BE2C (cell line): ENCODE measurements around the gene FATE1.

Experiments used
- DNase-seq: peaks from one replicate; pipeline ENCODE4 v3.0.0-alpha.2; 2020
- H3K27me3 ChIP-seq: fragments of 250-450 bp; sonication (Bioruptor Pico); 2 replicates; pipeline ENCODE4 v1.5.1; 2020; ENCODE audit warnings: mild to moderate bottlenecking
- H3K36me3 ChIP-seq: fragments of 250-450 bp; sonication (Bioruptor Pico); 2 replicates; pipeline ENCODE4 v1.5.1; 2020; ENCODE audit warnings: mild to moderate bottlenecking
- H3K4me1 ChIP-seq: fragments of 250-450 bp; sonication (Bioruptor Pico); 2 replicates; pipeline ENCODE4 v1.5.1; 2020
- H3K4me3 ChIP-seq: 2 replicates; pipeline ENCODE4 v1.5.1; 2011; ENCODE audit warnings: low read depth, low read length
- H3K9me3 ChIP-seq: fragments of 250-450 bp; sonication (Bioruptor Pico); 2 replicates; pipeline ENCODE4 v1.5.1; 2020
- CTCF ChIP-seq: IDR thresholded peaks from 2 replicates; pipeline ENCODE4 v1.5.1; 2012; ENCODE audit warnings: mild to moderate bottlenecking, low read depth, low read length

The FATE1 gene

DNA sequence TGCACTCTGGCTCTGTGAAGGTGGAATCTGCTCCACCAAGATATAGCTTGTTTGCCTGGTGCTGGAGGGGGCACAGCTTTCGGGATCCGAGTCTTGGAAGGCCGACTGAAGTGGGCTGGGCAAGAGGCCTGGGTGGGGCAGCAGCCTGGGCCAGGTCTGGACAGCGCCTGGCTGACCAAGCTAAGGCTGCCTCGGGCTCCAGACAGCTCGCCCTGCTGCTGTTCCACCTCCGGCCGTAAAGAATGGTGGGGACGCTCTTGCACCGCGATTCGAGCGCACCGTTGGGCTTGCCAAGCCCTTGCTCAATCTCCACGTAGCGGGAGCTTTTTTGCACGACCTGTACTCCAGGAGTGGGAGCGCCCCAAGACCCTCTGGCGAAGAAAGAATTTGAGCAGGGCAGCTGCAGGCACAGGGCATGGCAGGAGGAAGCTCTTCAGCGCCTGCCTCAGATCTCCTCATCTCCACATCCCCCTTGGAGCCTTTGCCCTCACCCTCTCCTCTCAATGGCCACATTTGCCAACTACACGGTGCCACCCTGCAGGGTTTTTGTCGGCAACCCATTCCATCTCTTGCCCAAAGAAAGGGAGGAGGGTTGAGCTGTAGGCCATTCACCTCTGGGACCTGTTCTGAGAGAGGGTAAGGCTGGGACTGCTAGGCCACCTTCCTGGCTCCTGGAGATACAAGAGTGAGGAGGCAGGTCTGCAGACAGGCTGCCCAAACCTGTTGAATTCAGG is 37.6 kb downstream of the FATE1 start:
- Histone ChIP-seq H3K4me3 (no peak overlapping the region), H3K27me3 (no peaks in the 10 kb centered on the region), H3K4me1 (no peaks in the 10 kb centered on the region), H3K9me3 (no peaks in the 10 kb centered on the region), H3K36me3 (no peaks in the 10 kb centered on the region)
- peak; percentile 37 for TF ChIP-seq CTCF
- peak; percentile 25 for DNase-seq

GRCh38 chrX:151754047-151754429 is 38.2 kb downstream of the FATE1 start:
- no peak for TF ChIP-seq CTCF
- DNase-seq = no peak
- H3K27me3 ChIP-seq = no peaks in the 10 kb centered on the region
- no peaks in the 10 kb centered on the region for H3K4me1 ChIP-seq
- no peak overlapping the region for H3K4me3 ChIP-seq
- H3K36me3 ChIP-seq = no peaks in the 10 kb centered on the region
- no peaks in the 10 kb centered on the region for H3K9me3 ChIP-seq

DNA sequence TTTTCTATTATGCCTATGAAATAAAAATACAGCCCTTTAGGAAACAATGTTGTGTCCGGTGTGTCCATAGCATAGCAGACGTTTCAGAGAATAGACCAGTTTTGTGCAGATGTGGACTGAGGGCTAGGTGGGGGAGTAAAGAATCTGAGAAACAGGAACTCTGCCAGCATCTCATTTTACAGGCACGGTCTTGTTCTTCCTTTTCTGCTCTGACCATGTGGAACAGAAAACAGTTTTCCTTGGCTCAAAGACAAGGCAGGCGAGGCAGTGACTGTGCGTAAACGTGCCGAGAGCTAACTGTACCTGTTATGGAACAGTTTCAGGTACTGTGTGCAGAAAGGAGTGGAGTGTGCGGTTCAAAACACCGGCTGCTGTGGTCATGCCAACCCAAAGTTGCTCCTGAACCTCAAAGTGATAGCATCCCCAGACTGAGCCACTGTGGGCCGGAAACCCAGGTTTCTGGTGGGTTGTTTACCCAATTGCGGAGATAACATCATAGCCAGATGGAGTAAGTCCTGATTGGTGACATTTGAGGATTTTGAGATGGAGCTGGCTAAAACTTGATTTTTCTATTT is 38.9 kb downstream of the FATE1 start:
- Histone ChIP-seq H3K36me3 (no peaks in the 10 kb centered on the region), H3K4me1 (no peaks in the 10 kb centered on the region), H3K4me3 (no peak overlapping the region), H3K9me3 (no peaks in the 10 kb centered on the region), H3K27me3 (no peaks in the 10 kb centered on the region)
- DNase-seq = no peak
- TF ChIP-seq CTCF = no peak

DNA sequence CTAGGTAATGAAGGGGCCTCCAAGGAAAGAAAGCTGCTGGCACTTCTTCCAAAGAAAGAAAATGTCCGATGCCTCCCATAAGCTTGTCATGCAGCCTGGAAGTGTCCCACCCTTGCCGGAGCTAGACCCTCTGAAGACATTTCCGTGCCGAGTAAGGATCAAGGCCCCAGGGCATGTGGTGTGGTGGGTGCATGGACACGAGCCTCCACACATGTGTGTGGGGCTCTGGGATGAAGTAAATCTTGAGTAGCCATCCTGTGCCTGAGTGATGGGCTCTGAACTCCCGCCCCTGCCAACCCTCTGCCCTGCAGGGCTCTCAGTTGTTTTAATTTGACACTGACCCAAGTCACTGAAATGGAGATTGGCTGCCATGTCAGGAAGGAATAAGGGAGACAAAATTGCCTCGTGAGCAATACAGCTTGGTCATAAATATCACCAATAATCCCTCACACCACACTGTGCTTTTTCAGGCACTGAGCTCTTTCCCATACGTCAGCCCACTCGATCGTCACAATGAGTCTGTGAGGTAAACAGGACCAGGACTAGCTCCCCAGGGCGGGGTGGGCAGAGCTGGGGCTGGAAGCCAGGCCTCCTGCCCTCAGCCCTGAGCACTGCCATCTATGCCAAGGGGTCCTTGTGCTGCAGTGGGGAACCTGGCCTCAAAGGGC is 43.3 kb downstream of the FATE1 start:
- TF ChIP-seq CTCF = no peak
- Histone ChIP-seq H3K9me3 (no peaks in the 10 kb centered on the region), H3K36me3 (no peaks in the 10 kb centered on the region), H3K4me1 (no peaks in the 10 kb centered on the region), H3K27me3 (no peaks in the 10 kb centered on the region), H3K4me3 (no peak overlapping the region)
- no peak for DNase-seq

DNA sequence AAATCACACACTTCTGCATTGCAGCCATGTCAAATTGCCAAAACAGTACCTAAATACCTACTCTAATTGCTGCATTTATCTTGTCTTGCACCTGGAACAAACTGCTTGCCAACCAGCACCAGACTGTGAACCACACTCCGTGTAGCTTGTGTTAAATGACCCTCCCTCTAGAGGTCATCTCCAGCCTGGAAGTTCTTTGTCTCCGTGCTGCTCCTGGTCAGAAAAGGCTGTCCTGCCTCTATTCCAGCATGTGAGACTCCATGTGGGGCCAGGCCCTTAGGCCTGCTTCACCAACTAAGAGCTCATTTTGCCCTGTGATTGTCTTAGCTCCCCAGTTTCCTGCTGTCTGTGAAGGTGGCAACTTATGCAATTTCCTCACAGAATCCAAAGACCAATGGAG is 47.0 kb downstream of the FATE1 start:
- Histone ChIP-seq H3K36me3 (no peaks in the 10 kb centered on the region), H3K4me1 (no peaks in the 10 kb centered on the region), H3K9me3 (no peaks in the 10 kb centered on the region), H3K4me3 (no peak overlapping the region), H3K27me3 (no peaks in the 10 kb centered on the region)
- DNase-seq = no peak
- no peak for TF ChIP-seq CTCF

DNA sequence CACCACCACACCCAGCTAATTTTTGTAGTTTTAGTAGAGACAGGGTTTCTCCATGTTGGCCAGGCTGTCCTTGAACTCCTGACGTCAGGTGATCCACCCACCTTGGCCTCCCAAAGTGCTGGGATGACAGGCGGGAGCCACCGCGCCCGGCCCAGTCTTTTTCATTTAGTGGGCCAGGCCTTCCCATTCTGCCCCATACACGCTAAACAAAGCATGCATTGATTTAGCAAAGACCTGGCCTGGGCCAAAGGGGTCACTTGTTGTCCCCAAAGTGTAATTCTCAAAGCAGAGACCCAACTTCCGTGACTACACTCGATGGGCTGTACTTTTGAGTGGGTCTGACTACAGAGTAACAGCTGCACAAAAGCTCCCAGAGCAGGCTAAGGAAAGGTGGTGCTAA is 47.9 kb downstream of the FATE1 start:
- DNase-seq = no peak
- no peaks in the 10 kb centered on the region for H3K4me1 ChIP-seq
- TF ChIP-seq CTCF = no peak
- H3K4me3 ChIP-seq = no peak overlapping the region
- H3K36me3 ChIP-seq = no peaks in the 10 kb centered on the region
- H3K27me3 ChIP-seq = no peaks in the 10 kb centered on the region
- H3K9me3 ChIP-seq = no peaks in the 10 kb centered on the region
